HepG2 (cell line): ENCODE results near the gene KANSL3. TPM values are rescaled to one million over a fixed set of nuclear protein-coding genes. Genes with fewer than 3 reads are reported as not detected.
A peak's percentile ranks its signal among the peaks of the same experiment; 100 is the strongest.

ENCODE experiments used
- ATAC-seq: fragments of 200-7000 bp; cut with Tn5 transposase; 3 replicates; pipeline ENCODE4 v1.9.1; 2020; ENCODE audit warnings: mild to moderate bottlenecking, moderate library complexity
- BruUV-seq: library from RNA; stranded (reverse); fragments of 400-500 nt; replicated peaks from 2 replicates; lab custom pipeline; 2021; lab: Mats Ljungman, UMichigan
- CTCF ChIA-PET: fragments of 300-600 bp; formaldehyde crosslinking; extraction: SDS; loops from one replicate; lab custom pipeline; 2021; ENCODE audit warnings: low total read pairs, inconsistent platforms, low intra/inter-chr PET ratio; lab: Yijun Ruan, JAX
- POLR2A ChIA-PET: fragments of 350-600 bp; sonication (Branson Sonifier 250); formaldehyde crosslinking; loops from one replicate; lab custom pipeline; 2020; ENCODE audit warnings: antibody characterized with exemption, inconsistent platforms; lab: Yijun Ruan, JAX
- DNase-seq: peaks from one replicate; pipeline ENCODE4 v3.0.0-alpha.2; 2015; ENCODE audit warnings: low spot score
- FAIRE-seq: peaks from 3 replicates; lab custom pipeline; 2011; peaks lifted over from hg19 to GRCh38; lab: Jason Lieb, UNC
- H2AFZ ChIP-seq: one replicate; pipeline ENCODE4 v1.6.1; 2011; ENCODE audit warnings: low read length, inconsistent platforms
- H3K27ac ChIP-seq: fragments of 300-600 bp; 3 replicates; pipeline ENCODE4 v1.8.0; 2011; ENCODE audit warnings: mixed run types, mild to moderate bottlenecking, mixed read lengths, low read length, inconsistent platforms; ENCODE audit not compliant: insufficient read depth; ENCODE audit errors: extremely low read length
- H3K27me3 ChIP-seq, 2 experiments: fragments of 200-600 bp in 1 of 2; 2 replicates in 1 of 2; 3 replicates in 1 of 2; pipeline versions ENCODE4 v1.6.0 to v1.8.0; 2011; ENCODE audit warnings: low read length in 2 of 2, mild to moderate bottlenecking in 2 of 2, moderate library complexity in 2 of 2, inconsistent platforms in 1 of 2; ENCODE audit not compliant: insufficient read depth in 2 of 2, control insufficient read depth in 1 of 2
- H3K36me3 ChIP-seq, 2 experiments: fragments of 200-600 bp in 1 of 2; replicated peaks in 1 of 2; 2 replicates in 1 of 2; 3 replicates in 1 of 2; pipeline versions ENCODE4 v1.5.1 to v1.8.0; 2011; ENCODE audit warnings: low read length in 2 of 2, inconsistent platforms in 1 of 2; ENCODE audit not compliant: insufficient read depth in 2 of 2, control insufficient read depth in 1 of 2
- H3K4me1 ChIP-seq: 2 replicates; pipeline ENCODE4 v1.5.1; 2012; ENCODE audit warnings: low read length, inconsistent platforms; ENCODE audit not compliant: insufficient read depth
- H3K4me2 ChIP-seq: 2 replicates; pipeline ENCODE4 v1.6.0; 2011; ENCODE audit warnings: low read depth, low read length, inconsistent platforms
- H3K4me3 ChIP-seq, 3 experiments: fragments of 200-600 bp in 1 of 3; sonication (generic), shearing (Covaris generic) in 1 of 3; replicated peaks in 1 of 3; 2 replicates each; pipeline ENCODE4 v1.5.1; 2011 to 2016; ENCODE audit warnings: low read length in 3 of 3, inconsistent platforms in 2 of 3, low read depth in 2 of 3, mild to moderate bottlenecking in 2 of 3, control low read depth in 1 of 3, mixed read lengths in 1 of 3; ENCODE audit not compliant: insufficient read depth in 1 of 3
- H3K79me2 ChIP-seq: one replicate; pipeline ENCODE4 v1.6.1; 2011; ENCODE audit warnings: low read length, inconsistent platforms; ENCODE audit not compliant: insufficient read depth
- H3K9ac ChIP-seq: 2 replicates; pipeline ENCODE4 v1.6.0; 2011; ENCODE audit warnings: mild to moderate bottlenecking, low read depth, low read length, inconsistent platforms; ENCODE audit not compliant: insufficient read depth
- H3K9me3 ChIP-seq: 2 replicates; pipeline ENCODE4 v1.5.1; 2012; ENCODE audit warnings: mild to moderate bottlenecking, low read length
- H4K20me1 ChIP-seq: 2 replicates; pipeline ENCODE4 v1.6.0; 2011; ENCODE audit warnings: inconsistent platforms, mild to moderate bottlenecking, low read length, moderate library complexity; ENCODE audit not compliant: insufficient read depth
- KAT7 ChIP-seq: IDR thresholded peaks from 2 replicates; pipeline ENCODE4 v1.6.1; 2018; ENCODE audit warnings: borderline replicate concordance, missing compliant biosample characterization
- ZNF326 ChIP-seq: sonication (generic); formaldehyde crosslinking; IDR thresholded peaks from 2 replicates; pipeline ENCODE4 v1.4.0; 2020; ENCODE audit warnings: missing genetic modification reagents, borderline replicate concordance
- ZNF550 ChIP-seq: sonication (generic); formaldehyde crosslinking; IDR thresholded peaks from 2 replicates; pipeline ENCODE4 v1.4.0; 2020; ENCODE audit warnings: mild to moderate bottlenecking, missing genetic modification reagents, borderline replicate concordance
- ZNF709 ChIP-seq: sonication (generic); formaldehyde crosslinking; IDR thresholded peaks from 2 replicates; pipeline ENCODE4 v1.5.0; 2020; ENCODE audit warnings: mild to moderate bottlenecking, missing genetic modification reagents
- WGBS: methylation state at CpG from one replicate; pipeline ENCODE4 v1.1.6; 2017; ENCODE audit warnings: low lambda C conversion rate; 5-methylcytosine and 5-hydroxymethylcytosine counted together
- in situ Hi-C: cut with HindIII; loops from 2 replicates; pipeline ENCODE4 v1.10.0; 2017; ENCODE audit warnings: low pct_unique_long_range_greater_than_20kb; ENCODE audit not compliant: extremely low pct_ligation_motif_present
- intact Hi-C: fragments of 100-400 bp; cut with micrococcal nuclease; formaldehyde crosslinking; loops from one replicate; pipeline ENCODE4 v1.10.0; 2022; ENCODE audit not compliant: unreplicated experiment
- polyA plus RNA-seq, 8 experiments: library from polyadenylated mRNA; depleted of rRNA in 3 of 8; stranded (reverse) in 7 of 8; unstranded in 1 of 8; fragments of >200 nt; fragmentation: Illumina TruSeq in 4 of 8; extraction: Trizol in 4 of 8; gene quantifications; 2 replicates each; pipeline versions ENCODE4 v1.2.1 to v1.2.3, GENCODE V29; 2011 to 2016; ENCODE audit warnings: low read depth in 4 of 8, missing spikeins in 1 of 8, mixed read lengths in 1 of 8; ENCODE audit not compliant: insufficient read depth in 1 of 8
- total RNA-seq, 5 experiments: library from RNA; depleted of rRNA; stranded (reverse); fragments of >200 nt; fragmentation: Illumina TruSeq; extraction: Trizol; gene quantifications; 2 replicates each; pipeline ENCODE4 v1.2.3, GENCODE V29; 2016; ENCODE audit warnings: low read depth in 1 of 5
- TF ChIP-seq, protein P1 (sequence below): sonication (generic); formaldehyde crosslinking; IDR thresholded peaks from 2 replicates; pipeline ENCODE4 v1.4.0; 2020; ENCODE audit warnings: missing genetic modification reagents
- TF ChIP-seq, protein P2 (sequence below): IDR thresholded peaks from 2 replicates; pipeline ENCODE4 v1.6.1; 2016; ENCODE audit warnings: control low read depth
- TF ChIP-seq, protein P3 (sequence below): sonication (generic); formaldehyde crosslinking; conservative IDR thresholded peaks from 2 replicates; pipeline ENCODE4 v1.8.0; 2022; ENCODE audit warnings: low read depth, missing genetic modification reagents
- TF ChIP-seq, protein P4 (sequence below): sonication (generic); formaldehyde crosslinking; IDR thresholded peaks from 2 replicates; pipeline ENCODE4 v1.4.0; 2020; ENCODE audit warnings: mild to moderate bottlenecking, missing genetic modification reagents, borderline replicate concordance

KANSL3 gene
- total and polyA plus RNA-seq, 2 of the 13 experiments (the other 11 are each of a cell fraction or from before 2014, with no cell fraction given): 20.8 to 37.3 TPM

DNA sequence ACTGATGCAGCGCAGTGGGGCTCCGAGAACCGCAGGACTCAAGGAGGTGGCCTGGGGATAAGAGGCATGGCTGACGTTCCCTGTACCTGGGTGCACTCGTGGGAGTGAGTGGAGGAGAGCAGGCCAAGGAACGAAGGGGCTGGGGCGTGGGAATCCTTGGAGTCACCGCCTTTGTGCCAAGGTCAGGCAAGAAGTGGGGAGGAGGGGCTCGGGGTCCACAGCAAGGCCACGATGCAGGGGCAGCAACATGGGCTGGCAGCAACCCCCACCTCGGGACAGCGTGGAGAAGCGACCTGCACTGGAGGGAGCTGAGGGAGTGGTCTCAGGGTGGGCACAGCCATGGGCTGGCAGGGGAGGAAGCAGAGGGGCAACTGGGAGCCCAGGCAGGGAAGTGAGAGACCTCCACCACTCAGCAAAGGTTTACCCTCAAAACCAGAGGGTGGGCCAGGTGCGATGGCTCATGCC, 82.9 kb downstream of the KANSL3 start:
- H3K4me1 ChIP-seq: peaks cover 66% of the 10 kb centered on the region
- H2AFZ ChIP-seq: no peak overlapping the region
- no peak for ATAC-seq
- TF ChIP-seq KAT7 (no peak), ZNF550 (CRISPR knock-in tag) (no peak)
- TF ChIP-seq, protein P1, sequence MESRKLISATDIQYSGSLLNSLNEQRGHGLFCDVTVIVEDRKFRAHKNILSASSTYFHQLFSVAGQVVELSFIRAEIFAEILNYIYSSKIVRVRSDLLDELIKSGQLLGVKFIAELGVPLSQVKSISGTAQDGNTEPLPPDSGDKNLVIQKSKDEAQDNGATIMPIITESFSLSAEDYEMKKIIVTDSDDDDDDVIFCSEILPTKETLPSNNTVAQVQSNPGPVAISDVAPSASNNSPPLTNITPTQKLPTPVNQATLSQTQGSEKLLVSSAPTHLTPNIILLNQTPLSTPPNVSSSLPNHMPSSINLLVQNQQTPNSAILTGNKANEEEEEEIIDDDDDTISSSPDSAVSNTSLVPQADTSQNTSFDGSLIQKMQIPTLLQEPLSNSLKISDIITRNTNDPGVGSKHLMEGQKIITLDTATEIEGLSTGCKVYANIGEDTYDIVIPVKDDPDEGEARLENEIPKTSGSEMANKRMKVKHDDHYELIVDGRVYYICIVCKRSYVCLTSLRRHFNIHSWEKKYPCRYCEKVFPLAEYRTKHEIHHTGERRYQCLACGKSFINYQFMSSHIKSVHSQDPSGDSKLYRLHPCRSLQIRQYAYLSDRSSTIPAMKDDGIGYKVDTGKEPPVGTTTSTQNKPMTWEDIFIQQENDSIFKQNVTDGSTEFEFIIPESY (CRISPR knock-in tag): 0 out of 2 replicates have a peak, but pooled peaks have one; percentile 11
- DNase-seq: no peak
- intact Hi-C loops: no loop called here
- H3K4me3 ChIP-seq: no peak overlapping the region
- FAIRE-seq: no peak
- no peaks in the 10 kb centered on the region for H4K20me1 ChIP-seq
- POLR2A ChIA-PET: interaction anchor here (1.4 kb wide), 1 partner anchor 261 kb away, joined by 4 read pairs; the partner anchor contains the start of gene CNNM3
- no peaks in the 10 kb centered on the region for H3K9me3 ChIP-seq
- H3K36me3 ChIP-seq: no peaks in the 10 kb centered on the region
- H3K79me2 ChIP-seq: no peaks in the 10 kb centered on the region
- CTCF ChIA-PET: no interaction called here
- H3K4me2 ChIP-seq: no peak overlapping the region
- H3K27ac ChIP-seq: no peak overlapping the region
- H3K9ac ChIP-seq: no peak overlapping the region
- no TSS peak for BruUV-seq
- WGBS: 85% methylated on average over 14 of the region's 14 CpGs
- no peaks in the 10 kb centered on the region for H3K27me3 ChIP-seq
- in situ Hi-C loops: no loop called here

DNA sequence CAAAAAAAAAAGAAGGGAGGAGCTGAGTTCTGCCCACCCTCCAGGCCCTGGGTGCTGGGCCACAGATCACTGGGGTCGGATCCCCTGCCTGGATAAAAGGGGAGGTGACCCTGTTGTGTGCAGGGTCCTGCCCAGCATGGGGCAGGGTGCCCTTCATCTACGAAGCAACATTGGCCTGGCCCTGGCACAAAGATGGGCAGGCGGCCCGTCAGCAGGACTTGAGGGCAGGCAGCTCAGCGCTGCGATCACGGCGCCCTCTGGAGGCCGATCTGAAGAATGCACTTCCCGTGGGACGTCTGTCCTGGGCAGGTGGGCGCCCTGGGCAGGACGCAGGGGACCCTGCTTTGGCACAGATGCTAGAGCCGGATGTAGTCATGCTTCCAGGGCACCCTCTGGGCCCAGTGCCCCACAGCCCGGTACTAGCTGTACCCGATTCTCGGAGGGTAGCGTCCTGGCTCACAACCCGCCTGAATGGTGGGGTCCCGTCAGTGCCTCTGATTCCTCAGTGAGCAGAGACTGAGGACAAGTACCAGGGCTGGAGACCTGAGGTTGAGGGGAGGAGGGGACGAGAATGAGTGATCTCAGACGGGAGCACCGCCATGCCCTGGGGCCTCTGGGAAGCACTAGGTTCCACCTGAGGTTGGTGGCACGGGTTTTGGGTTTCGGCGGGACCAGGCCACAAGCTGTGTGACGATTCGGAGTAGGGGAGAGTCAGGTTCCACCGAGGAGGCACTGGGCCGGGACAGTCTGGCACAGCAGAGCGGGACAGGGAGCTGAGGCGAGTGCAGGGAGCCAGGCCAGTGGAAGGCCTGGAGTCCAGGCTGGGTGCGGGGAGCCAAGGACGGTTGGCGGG, 83.6 kb downstream of the KANSL3 start:
- peak overlapping the region; percentile 95 for H3K4me2 ChIP-seq
- BruUV-seq: no TSS peak
- no peaks in the 10 kb centered on the region for H3K27me3 ChIP-seq
- peak; percentile 31 for ATAC-seq
- H3K36me3 ChIP-seq: no peaks in the 10 kb centered on the region
- CTCF ChIA-PET: no interaction called here
- H3K27ac ChIP-seq: no peak overlapping the region
- intact Hi-C loops: loop anchor here (1.0 to 5.0 kb wide), 3 partner anchors 48 to 406 kb away; no protein-coding TSS in a partner anchor
- H4K20me1 ChIP-seq: no peaks in the 10 kb centered on the region
- DNase-seq: peak; percentile 44
- FAIRE-seq: peak; percentile 67
- H3K79me2 ChIP-seq: no peaks in the 10 kb centered on the region
- in situ Hi-C loops: no loop called here
- 60% methylated on average over 29 of the region's 35 CpGs for WGBS
- peak overlapping the region; percentile 22; the same call in 1 of the 2 replicates for H3K9ac ChIP-seq
- POLR2A ChIA-PET: interaction anchor here (1.0 to 1.6 kb wide), 3 partner anchors 83 to 346 kb away, joined by 3 to 4 read pairs (median 3); partner anchors contain the start of genes CNNM3 and STARD7
- H3K4me3 ChIP-seq: peak overlapping the region; percentile 25 to 67 (median 29); a peak in 3 of 6 replicates
- H2AFZ ChIP-seq: no peak overlapping the region
- peaks cover 69% of the 10 kb centered on the region for H3K4me1 ChIP-seq
- no peaks in the 10 kb centered on the region for H3K9me3 ChIP-seq
- TF ChIP-seq ZNF709 (CRISPR knock-in tag) (no peak), ZNF326 (no peak)
- TF ChIP-seq, protein P2, sequence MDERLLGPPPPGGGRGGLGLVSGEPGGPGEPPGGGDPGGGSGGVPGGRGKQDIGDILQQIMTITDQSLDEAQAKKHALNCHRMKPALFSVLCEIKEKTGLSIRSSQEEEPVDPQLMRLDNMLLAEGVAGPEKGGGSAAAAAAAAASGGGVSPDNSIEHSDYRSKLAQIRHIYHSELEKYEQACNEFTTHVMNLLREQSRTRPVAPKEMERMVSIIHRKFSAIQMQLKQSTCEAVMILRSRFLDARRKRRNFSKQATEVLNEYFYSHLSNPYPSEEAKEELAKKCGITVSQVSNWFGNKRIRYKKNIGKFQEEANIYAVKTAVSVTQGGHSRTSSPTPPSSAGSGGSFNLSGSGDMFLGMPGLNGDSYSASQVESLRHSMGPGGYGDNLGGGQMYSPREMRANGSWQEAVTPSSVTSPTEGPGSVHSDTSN (CRISPR knock-in tag): no peak
- TF ChIP-seq, protein P3, sequence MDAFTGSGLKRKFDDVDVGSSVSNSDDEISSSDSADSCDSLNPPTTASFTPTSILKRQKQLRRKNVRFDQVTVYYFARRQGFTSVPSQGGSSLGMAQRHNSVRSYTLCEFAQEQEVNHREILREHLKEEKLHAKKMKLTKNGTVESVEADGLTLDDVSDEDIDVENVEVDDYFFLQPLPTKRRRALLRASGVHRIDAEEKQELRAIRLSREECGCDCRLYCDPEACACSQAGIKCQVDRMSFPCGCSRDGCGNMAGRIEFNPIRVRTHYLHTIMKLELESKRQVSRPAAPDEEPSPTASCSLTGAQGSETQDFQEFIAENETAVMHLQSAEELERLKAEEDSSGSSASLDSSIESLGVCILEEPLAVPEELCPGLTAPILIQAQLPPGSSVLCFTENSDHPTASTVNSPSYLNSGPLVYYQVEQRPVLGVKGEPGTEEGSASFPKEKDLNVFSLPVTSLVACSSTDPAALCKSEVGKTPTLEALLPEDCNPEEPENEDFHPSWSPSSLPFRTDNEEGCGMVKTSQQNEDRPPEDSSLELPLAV (CRISPR knock-in tag): no peak
- TF ChIP-seq, protein P4, sequence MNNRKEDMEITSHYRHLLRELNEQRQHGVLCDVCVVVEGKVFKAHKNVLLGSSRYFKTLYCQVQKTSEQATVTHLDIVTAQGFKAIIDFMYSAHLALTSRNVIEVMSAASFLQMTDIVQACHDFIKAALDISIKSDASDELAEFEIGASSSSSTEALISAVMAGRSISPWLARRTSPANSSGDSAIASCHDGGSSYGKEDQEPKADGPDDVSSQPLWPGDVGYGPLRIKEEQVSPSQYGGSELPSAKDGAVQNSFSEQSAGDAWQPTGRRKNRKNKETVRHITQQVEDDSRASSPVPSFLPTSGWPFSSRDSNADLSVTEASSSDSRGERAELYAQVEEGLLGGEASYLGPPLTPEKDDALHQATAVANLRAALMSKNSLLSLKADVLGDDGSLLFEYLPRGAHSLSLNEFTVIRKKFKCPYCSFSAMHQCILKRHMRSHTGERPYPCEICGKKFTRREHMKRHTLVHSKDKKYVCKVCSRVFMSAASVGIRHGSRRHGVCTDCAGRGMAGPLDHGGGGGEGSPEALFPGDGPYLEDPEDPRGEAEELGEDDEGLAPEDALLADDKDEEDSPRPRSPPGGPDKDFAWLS (CRISPR knock-in tag): no peak
